Uterus (tissue), 2 donors: ENCODE measurements around the gene MDC1.

ENCODE experiments used
- CTCF ChIP-seq, 4 experiments: fragments of 200-600 bp in 2 of 4; fragments of 450-650 bp in 2 of 4; sonication (generic) in 2 of 4; IDR thresholded peaks; one replicate each; pipeline ENCODE4 v1.5.1; 2016 to 2019; ENCODE audit warnings: antibody characterized with exemption in 4 of 4, mild to moderate bottlenecking in 2 of 4, moderate library complexity in 1 of 4
- POLR2A ChIP-seq, 2 donors: fragments of 450-650 bp; IDR thresholded peaks; one replicate each; pipeline ENCODE4 v1.6.1; 2016; ENCODE audit warnings: antibody characterized with exemption in 2 of 2, mild to moderate bottlenecking in 1 of 2, moderate library complexity in 1 of 2

- no peak for TF ChIP-seq CTCF (IDR thresholded peaks at IDR 0.05)
- no peak for TF ChIP-seq POLR2A (IDR thresholded peaks at IDR 0.05)
These were observed 25.8 kb downstream of the MDC1 start for GRCh38 chr6:30691208-30691847.
